Endothelial cell of coronary artery (primary cell): ENCODE results near the gene ROR1. TPM values are rescaled to one million over a fixed set of nuclear protein-coding genes. Genes with fewer than 3 reads are reported as not detected.

Experiments
- total RNA-seq: library from RNA; depleted of rRNA; stranded (reverse); fragments of >200 nt; gene quantifications from 2 replicates; pipeline ENCODE4 v1.2.3, GENCODE V29; 2014

Gene ROR1
- 3.1 and 17.1 TPM in 2 replicates for total RNA-seq

DNA sequence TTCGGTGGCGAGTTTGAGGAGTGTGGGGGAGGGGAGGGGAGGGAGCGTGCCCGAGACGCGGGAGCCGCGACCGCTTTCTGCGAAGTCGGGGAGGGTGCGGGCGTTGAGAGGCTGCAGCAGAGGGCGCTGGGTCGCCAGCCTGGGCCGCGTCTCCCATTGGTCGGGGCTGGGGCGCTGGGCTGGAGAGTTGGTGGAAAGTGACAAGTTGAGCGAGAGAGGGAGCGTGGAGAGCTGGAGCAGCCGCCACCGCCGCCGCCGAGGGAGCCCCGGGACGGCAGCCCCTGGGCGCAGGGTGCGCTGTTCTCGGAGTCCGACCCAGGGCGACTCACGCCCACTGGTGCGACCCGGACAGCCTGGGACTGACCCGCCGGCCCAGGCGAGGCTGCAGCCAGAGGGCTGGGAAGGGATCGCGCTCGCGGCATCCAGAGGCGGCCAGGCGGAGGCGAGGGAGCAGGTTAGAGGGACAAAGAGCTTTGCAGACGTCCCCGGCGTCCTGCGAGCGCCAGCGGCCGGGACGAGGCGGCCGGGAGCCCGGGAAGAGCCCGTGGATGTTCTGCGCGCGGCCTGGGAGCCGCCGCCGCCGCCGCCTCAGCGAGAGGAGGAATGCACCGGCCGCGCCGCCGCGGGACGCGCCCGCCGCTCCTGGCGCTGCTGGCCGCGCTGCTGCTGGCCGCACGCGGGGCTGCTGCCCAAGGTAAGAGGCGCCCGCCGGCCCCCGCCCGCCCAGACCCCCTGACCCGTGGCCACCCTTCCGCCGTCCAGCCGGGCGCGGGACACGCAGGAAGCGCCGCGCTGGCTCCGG lies at the start of gene ROR1:
TSS of gene ROR1 (plus strand) at position 203 of the 802 bp plus-strand sequence.

GRCh38 chr1:64203420-64203819 lies 429.6 kb downstream of the ROR1 start, which contains the start of gene UBE2U:
Gene UBE2U (plus strand): TSS chr1:64203623. CDS start chr1:64204051, 428 bp downstream.

Other genes with a start within 250 kb of the ROR1 start
- 29.5 and 64.3 TPM in 2 replicates for gene PGM1, start 180.6 kb upstream of the ROR1 start, total RNA-seq